GM11168 (cell line): ENCODE measurements around the gene GPATCH4.

Experiments
- in situ Hi-C: fragments of 300-500 bp; cut with MboI; formaldehyde crosslinking; loops from one replicate; pipeline ENCODE4 v1.12.0; 2022; ENCODE audit warnings: low sequenced_read_pairs; ENCODE audit not compliant: unreplicated experiment

Gene GPATCH4

DNA sequence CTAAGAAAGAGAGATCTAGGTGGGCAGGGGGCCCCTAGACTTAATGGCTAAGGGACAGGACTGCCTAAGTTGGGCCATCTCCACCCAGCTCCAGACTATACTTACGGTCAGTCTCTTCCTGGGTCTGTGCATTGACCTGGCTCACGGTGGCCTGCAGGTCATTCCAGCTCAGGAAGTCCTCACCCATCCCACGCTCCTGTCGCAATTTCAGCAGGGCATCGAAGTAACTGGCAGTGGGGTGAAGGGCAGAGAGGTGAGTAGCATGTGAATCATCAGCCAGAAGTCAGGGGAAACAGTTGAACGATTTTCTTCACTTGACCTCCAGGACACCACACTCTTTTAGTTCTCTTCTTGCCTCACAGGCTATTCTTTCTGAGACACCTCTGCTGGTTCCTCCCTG lies 49.4 kb downstream of the GPATCH4 start:
- in situ Hi-C loops: no loop called here

DNA sequence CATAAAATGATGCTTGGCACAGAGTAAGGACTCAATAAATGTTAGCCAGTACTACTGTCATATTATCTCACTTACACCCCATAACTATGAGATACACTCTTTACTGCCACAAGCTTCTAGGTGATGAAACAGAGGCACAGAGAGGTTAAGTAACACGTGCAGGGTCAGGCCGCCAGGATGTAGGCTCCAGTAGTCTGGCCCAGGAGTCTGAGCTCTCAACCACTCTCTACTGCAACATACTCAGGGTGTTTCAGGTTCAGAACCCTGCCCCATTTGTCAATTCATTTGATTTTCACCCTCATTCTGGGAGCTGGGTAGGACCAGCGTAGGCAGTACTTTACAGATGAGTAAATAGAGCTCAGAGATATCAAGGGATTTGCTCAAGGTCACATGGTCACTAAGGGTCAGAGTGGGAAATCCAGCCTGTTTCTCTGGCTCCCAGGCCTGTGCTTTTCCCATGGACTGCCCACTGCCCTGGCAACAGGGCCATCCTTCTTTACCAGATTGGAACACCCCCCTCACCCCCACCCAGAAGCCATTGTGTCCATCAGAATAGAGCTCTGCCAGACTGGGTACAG lies 50.1 kb downstream of the GPATCH4 start:
- in situ Hi-C loops: no loop called here

DNA sequence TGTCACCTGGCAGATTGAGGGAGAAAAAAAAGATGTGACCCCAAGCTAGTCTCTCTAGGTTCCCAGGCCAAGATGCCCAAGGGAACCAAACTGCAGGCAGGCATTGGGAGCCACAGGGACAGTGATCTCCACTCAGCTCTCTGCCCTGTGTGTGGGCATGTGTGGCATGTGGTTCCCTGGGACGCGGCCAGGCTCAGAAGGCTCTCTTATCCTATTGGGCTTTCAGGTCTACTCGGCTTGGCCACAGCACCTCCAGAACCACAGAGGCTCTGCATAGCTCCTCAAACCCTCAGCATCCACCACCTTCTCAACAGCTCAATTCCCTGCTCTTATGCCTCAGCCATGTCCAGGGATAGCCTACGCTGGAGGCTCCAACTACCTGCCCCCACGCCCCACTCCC lies 50.9 kb downstream of the GPATCH4 start:
- in situ Hi-C loops: no loop called here

DNA sequence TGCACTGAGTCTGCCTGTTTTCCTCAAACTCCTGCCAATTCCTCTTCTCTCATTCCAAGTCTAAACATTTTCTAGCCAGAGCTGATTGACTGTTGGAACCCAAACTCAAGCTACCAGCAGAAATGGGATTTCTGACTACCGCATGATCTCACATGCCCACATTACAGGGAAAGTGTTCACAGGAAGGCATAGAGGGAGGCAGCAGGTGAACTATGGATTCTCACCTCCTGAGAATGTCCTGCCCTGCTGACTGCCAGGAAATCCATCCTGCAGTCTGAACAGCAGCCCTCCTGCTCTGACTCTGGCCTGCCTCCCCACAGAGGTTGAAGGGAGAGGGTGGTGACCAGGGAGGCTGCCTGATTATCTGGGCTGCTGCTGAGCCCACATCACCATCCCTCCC lies 51.4 kb downstream of the GPATCH4 start:
- in situ Hi-C loops: no loop called here

DNA sequence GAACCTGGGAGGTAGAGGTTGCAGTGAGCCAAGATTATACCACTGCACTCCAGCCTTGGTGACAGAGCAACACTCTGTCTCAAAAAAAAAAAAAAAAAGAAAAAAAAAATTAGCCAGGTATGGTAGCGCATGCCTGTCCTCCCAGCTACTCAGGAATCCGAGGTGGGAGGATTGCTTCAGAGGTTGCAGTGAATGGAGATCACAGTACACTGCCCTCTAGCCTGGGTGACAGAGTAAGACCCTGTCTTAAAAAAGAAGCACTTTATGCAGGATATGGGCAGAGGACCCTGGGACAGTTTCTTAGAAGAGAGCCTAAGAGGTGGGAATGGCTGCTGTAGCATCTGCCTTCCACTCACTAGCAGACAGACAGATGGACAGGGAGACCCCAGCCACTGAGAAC lies 51.9 kb downstream of the GPATCH4 start:
- in situ Hi-C loops: no loop called here

DNA sequence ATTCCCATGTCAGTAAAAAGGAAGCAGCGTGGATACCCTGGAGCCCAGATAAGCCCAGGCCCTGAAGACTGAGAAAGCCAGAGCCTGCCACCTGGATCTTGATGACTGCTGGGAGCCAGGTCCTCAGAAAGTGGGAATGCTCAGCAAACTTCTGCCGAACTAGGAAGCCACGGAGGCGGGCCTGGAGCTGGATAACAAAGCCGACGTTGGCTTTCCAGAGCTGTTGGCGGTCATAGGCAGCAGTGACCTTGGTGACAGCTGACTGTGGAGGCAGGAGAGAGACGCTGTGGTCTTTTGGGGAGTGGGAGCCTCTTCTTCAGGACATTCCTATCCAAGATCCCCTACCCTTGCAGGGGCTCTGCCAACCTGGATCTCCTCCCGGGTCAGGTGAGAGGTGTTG lies 53.3 kb downstream of the GPATCH4 start:
- in situ Hi-C loops: no loop called here

DNA sequence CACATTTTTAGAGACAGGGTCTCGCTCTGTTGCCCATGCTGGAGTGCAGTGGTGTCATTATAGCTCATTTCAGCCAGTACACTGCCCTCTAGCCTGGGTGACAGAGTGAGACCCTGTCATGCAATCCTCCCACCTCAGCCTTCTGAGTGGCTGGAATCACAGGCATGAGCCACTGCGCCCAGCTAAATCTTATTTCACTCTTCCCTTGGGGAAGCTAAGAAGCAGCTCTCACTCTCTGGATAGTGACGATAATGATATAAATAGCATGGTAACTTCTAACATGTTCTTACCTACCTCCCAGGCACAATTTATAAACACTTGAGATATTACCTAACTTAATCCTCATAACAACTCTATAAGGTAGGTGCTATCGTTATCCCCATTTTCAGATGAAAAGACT lies 53.8 kb downstream of the GPATCH4 start:
- in situ Hi-C loops: no loop called here

DNA sequence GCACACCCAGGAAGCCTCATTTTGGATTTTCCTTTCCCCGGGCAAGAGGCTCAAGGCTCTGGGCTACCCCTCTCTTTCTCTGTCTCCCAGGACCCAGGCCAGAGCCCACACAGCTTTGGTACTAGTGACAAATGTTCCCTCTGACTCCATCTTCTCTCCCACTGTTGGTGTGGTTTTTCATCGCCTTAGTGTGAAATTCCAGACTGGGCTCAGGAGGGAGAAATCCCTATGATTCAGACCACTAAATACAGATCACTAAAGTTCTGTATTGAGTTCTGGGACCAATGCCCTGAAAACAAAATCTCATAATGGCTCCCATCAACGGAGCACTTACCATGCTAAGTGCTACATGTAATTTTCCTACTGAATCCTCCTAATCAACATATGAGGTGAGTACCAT lies 55.0 kb downstream of the GPATCH4 start:
- in situ Hi-C loops: no loop called here

DNA sequence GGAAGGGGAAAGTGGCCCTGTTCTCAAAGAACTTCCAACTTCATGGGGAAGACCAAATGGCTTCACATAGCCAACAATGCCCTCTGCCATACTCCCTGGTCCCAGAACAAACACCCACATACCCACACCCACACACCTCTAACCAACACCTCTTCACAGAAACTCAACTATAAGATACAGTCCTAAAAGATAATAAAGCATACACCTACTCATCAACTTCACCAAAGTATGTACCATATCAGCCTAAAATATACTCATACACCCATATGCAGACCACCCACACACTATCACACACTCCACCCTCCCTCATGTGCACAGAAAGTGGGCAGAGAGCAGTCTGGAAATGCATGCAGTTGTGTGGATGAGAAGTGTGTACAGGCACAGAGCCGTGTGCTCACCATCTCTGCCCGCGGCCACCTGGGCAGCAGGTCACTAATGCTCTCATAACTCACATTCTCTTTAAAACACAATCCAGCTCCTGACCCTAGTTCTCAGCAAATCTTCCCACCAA lies 56.6 kb downstream of the GPATCH4 start:
- in situ Hi-C loops: no loop called here
